HG03196 (cell line): ENCODE data around the gene TFR2.
"Not testable (repeated sequence)": the region's sequence is repeated elsewhere in the genome, so short reads cannot be mapped to it uniquely, and the experiment has no call there.

Source experiments
- ATAC-seq: cut with Tn5 transposase; IDR thresholded peaks from one replicate; pipeline ENCODE4 v1.9.1; 2021; ENCODE audit not compliant: unreplicated experiment

TFR2 gene

DNA sequence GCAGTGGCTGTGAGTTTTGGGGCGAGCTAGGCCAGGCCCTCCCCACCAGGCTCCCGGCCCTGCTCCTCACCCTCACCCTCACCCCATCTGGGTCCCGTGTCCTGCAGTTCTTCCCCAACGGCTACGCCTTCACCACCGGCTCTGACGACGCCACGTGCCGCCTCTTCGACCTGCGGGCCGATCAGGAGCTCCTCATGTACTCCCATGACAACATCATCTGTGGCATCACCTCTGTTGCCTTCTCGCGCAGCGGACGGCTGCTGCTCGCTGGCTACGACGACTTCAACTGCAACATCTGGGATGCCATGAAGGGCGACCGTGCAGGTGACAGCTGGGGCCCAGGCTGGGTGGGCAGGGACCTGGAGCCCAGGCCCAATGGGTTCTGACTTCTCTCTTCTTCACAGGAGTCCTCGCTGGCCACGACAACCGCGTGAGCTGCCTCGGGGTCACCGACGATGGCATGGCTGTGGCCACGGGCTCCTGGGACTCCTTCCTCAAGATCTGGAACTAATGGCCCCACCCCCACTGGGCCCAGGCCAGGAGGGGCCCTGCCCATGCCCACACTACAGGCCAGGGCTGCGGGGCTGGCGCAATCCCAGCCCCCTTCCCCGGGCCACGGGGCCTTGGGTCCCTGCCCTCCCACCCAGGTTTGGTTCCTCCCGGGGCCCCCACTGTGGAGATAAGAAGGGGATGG lies 37.1 kb upstream of the TFR2 start:
- ATAC-seq: no peak

DNA sequence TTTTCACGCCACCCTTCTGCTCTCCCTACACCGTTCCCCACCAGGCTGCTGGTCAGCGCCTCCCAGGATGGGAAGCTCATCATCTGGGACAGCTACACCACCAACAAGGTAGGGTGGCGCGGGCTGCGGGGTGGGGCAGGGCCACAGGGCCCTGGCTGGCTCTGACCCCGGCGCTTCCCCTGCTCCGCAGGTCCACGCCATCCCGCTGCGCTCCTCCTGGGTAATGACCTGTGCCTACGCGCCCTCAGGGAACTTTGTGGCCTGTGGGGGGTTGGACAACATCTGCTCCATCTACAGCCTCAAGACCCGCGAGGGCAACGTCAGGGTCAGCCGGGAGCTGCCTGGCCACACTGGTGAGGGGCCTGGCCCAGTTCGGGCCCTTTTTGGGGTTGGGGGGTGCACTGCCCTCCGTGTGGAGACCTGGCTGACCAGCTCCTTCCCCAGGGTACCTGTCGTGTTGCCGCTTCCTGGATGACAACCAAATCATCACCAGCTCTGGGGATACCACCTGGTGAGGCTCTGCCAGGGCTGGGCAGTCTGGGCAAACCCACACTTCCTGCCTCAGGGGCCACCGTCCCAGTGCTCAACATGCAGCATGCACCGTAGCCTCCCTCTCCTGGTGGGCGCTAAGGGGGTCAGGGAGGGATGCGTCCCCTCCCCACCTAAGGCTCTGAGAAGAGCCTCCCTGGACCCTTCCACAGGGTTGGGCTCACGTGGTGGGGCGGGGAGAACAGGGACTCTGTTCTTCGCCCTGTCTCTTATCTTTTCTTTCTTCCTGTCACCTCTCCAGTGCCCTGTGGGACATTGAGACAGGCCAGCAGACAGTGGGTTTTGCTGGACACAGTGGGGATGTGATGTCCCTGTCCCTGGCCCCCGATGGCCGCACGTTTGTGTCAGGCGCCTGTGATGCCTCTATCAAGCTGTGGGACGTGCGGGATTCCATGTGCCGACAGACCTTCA lies 36.2 kb upstream of the TFR2 start:
- no peak for ATAC-seq

DNA sequence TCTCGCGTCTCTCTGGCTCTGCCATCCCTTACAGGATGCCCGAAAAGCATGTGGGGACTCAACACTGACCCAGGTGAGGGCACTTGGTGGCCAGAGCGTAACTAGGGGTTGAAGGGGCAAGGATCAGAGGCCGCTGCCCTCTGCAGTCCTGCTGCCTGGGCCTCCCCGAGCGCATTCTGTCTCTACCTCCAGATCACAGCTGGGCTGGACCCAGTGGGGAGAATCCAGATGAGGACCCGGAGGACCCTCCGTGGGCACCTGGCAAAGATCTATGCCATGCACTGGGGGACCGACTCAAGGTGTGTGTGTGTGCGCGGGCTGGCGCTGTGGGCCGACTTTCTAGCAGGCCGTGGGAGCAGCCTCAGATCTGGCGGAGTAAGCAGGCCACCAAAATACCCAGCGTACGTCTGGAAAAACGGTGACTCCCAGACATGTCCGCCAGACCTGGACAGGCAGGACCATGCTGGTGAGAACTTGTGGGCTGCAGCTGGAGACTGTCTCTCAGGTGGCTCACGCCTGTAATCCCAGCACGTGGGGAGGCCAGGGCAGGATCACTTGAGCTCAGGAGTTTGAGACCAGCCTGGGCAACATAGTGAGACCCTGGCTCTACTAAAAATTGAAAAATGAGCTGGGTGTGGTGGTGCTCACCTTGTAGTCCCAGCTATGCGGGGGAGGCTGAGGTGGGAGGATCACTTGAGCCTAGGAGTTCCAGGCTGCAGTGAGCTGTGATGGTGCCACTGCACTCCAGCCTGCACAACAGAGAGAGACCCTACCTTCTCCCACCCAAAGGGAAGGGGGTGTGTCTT lies 35.4 kb upstream of the TFR2 start:
- no peak for ATAC-seq

DNA sequence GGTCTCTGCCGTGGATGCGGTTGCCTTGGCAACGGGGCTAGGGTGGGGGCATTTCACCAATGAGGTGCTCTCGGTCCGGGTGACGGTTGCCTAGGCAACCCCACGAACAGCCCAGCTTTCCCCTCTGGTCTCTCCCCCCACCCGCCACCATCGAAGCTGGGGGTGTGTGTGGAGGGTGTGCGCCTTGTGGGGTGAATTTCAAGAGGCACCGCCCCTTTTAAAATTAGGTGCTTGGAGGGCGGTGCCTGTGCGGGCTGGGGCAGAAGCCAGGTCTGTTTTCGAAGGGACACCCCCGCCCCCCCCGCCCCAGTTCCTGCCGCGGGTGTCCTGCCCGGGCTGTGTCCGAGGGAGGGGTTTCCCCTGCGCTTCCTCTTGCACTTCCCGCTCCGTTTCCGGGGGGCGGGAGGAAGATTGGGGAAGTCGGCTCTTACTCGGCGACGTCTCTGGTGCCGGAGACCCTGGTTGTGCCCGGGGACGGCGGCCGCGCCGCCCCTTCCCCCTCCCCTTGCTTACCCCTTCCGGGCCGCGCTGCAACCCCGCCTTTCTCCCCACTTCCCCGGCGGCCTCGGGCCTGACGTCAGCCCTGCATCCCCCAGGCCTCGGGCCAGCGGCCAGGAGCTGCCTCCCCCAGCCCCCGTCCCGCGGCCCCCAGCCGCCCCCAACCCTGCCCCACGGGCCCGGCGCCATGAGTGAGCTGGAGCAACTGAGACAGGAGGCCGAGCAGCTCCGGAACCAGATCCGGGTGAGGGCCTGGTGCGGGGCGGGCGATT lies 34.4 kb upstream of the TFR2 start:
- no peak for ATAC-seq

DNA sequence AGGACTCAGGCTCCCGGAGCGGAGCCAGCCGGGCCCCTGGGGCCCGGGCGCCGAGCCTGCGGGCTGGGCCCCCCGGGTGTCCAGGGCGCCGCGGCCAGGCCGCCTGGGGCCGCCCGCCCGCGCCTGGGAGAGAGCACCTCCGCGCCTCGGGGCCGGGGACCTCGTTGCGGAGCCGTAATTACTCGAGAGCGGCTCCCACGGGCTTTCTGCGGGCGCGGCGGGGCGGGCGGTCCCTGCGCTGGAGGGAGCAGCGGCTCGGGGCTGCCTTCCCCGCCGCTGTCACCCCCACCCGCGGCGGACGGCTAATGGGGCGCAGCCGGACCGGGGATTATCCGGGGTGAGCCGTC lies 33.7 kb upstream of the TFR2 start:
- ATAC-seq: no peak

DNA sequence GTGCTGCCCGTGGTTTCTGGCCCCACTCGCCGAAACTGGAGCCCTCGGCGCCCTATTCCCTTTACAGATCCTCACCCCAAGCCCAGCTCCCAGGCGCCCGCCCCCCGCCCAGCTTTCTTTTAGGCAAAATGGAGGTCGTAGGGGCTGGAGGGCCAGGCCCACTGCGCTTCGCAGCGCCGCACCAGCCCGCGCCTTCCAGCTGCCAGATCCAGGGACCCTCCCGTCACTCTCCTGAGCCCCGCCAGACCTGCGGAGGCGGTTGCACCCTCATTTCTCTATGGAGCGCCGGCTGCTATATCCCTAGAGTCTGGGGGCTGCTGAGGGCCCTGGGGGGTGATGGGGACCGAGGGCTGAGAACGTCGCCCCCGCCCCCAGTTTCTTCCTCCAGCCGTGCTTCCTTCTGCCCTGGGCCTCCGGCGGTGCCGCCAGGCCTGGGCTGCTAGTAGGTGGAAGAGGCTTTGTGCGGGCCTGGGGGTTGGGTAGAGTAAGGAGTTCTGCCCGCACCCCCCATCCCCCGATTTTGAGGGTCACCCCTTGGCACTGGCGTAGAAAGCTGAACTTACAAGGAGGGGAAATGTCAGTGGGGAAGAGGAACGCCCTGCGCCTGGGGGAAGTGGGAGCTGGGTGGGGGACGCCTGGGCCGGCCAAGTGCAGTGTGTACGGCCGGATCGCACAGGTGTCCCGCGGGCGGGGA lies 33.2 kb upstream of the TFR2 start:
- no peak for ATAC-seq

DNA sequence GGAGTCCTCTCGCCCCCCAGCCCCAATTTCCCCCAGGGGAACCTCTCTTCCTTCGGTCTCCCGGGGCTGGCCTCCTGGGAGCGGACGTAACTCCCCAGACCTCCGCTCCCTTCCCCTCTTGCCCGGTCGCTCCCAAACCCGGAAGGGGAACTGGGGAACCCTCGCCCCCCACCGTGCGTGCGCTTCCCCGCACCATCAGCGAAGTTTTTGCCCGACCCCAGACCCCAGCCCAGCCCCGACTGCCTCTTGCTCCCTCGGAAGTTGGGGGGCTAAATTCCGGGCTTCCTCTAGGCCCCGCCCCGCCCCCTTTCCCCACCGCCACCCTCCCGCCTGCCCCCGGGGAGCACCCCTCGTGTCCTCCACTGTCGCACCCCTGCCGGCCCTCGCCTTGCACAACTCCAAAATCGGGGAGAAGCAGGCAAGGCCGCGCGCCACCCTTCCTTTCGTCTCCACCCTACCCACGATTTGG lies 32.6 kb upstream of the TFR2 start:
- no peak for ATAC-seq

DNA sequence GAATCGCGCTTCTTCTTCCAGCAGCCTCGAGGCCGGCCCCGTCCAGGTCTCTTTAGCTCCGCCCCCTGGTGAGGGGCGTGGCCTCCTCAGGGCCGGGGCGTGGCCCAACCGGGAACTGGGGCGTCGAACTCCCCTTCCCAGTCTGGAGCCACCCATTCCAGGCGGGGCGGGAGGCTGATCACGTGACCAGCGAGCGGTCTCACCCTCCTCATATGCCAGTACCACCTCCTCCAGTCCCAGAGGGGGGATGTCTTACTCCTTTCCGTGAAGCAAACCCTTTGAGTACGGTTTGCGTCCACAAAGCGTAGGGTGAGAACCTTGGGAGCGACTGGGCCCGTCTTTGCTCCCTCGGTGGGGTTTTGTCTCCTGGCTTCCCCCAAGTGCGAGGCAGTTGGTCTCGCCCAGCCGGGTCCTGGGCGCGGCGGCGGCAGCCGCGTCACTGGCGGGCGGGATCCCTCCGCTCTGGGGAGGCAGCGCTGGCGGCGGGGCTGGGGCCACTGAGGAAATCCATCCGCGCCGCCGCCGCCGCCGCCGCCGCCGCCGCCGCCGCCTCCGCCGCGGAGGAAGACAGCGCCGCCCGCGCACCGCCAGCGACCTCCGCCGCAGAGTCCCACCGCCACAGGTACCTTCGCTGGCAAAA lies 32.1 kb upstream of the TFR2 start, which contains the start of gene GNB2:
TSS of gene GNB2 (plus strand) at position 439 of the 640 bp plus-strand sequence. CDS start 2,526 bp downstream, outside the sequence.
- ATAC-seq: peak; percentile 61

DNA sequence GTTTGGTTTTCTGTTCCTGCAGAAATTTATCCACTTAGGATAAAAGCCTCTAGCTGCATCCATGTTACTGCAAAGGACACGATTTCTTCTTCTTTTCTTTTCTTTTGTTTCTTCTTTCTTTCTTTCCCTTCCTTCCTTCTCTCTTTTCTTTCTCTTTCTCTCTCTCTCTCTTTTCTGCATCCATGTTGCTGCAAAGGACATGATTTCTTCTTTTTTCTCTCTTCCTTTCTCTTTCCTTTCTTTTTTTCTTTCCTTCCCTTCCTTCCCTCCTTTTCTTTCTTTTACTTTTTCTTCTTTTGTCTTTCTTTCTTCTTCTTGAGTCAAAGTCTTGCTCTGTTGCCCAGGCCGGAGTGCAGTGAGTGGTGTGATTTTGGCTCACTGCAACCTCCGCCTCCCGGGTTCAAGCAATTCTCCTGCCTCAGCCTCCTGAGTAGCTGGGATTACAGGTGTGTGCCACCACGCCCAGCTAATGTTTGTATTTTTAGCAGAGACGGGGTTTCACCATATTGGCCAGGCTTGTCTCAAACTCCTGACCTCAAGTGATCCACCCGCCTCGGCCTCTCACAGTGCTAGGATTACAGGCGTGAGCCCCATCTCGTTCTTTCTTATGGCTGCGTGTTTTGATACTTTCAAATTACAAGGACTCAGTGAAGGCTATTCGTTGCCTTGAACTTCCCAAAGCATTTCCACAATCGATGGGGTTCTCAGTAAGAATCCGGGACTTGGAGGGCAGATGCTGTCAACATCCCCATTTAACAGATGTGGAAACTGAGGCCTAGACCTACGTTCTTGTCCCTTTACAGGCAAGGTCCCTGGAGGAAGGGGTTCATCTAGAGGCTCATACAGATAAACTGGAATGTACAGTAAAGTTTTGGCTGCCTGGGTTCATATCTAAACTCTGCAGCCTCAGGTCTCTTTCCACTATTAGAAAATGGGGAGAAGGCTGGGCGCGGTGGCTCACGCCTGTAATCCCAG lies 30.3 kb upstream of the TFR2 start:
- ATAC-seq: no peak

DNA sequence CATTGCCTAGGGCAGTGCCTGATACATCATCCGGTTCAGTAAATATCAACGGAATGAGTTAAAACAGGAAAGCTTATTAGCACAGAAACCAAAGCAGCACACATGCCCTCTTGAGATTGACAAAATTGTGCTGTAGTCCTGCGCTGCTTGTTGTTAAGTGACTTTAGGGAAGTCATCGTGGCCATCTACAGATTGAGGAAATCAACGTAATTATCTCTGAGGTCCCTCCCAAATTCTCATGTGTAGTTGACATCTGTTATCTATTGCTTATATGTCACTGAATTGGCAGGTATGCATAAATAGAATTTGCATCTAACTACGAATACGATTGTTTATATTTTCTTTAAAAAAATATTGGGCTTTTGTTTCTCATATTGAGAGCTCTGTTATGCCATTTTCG lies 28.7 kb upstream of the TFR2 start:
- no peak for ATAC-seq

DNA sequence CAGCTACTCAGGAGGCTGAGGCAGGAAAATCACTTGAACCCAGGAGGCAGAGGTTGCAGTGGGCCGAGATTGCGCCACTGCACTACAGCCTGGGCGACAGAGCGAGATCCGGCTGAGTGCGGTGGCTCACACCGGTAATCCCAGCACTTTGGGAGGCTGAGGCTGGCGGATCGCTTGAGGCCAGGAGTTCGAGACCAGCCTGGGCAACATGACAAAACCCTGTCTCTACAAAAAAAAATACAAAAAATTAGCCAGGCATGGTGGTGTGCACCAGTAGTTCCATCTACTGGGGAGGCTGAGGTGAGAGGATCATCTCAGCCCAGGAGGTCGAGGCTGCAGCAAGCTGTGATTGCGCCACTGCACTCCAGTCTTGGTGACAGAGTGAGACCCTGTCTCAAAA lies 27.8 kb upstream of the TFR2 start:
- not testable (repeated sequence) for ATAC-seq

DNA sequence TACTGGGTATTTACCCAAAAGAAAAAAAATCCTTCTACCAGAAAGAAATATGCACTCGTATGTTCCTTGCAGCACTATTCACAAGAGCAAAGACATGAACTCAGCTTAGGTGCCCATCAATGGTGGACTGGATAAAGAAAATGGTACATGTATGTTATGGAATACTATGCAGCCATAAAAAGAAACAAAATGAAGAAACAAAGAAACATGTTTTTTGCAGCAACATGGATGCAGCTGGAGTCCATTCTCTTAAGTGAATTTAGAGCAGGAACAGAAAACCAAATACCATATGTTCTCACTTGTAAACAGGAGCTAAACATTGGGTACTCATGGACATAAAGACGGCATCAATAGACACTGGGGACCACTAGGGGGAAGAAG lies 26.7 kb upstream of the TFR2 start:
- ATAC-seq: no peak

DNA sequence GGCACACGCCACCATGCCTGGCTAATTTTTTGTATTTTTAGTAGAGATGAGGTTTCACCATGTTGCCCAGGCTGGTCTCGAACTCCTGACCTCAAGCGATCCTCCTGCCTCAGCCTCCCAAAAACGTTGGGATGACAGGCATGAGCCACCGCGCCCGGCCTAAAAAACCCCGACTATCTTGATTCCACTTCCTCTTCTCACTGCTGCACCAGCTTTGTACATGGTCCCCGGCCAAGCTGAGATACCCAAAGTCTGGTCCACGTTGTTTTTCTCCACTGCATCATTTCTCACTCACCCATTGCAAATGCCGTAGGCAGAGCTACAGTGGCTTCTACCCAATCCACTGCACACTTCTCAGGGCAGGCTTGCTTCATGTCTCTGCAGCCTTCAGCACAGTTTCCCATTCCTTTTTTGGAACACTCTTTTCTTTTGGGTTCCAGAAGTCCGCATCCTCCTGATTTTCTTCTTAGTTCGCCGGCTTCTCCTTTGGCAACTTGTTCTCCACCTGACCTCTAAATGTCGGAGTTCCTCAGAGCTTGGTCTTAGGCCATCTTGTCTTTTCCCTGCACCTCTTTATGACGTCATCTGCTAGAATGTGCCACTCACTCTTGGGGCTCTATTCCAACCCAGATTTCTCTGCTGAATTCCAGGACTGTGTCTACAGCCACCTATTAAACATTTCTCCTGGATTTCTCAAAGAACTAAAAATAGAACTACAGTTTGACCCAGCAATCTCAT lies 26.1 kb upstream of the TFR2 start:
- no peak for ATAC-seq

DNA sequence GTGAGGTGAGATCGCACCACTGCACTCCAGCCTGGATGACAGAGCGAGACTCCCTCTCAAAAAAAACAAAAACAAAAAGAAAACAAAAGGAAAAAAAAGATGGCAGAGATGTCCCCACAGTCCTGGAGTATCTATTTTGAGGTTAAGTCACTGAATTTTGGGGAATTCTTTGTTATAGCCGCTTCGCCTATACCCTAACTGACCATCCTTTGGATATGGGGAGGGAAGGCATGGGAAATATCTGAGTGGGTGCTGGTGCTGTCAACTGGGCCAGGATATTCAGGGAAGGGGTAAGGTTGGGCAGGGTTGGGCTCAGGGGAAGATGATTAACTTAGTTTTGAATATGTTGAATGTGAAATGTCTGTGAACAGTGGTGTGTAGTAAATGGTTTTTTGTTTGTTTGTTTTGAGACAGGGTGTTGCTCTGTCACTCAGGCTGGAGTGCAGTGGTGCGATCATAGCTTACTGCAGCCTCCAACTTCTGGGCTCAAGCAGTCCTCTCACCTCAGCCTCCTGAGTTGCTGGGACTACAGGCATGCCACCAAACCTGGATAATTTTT lies 23.9 kb upstream of the TFR2 start:
- no peak for ATAC-seq

DNA sequence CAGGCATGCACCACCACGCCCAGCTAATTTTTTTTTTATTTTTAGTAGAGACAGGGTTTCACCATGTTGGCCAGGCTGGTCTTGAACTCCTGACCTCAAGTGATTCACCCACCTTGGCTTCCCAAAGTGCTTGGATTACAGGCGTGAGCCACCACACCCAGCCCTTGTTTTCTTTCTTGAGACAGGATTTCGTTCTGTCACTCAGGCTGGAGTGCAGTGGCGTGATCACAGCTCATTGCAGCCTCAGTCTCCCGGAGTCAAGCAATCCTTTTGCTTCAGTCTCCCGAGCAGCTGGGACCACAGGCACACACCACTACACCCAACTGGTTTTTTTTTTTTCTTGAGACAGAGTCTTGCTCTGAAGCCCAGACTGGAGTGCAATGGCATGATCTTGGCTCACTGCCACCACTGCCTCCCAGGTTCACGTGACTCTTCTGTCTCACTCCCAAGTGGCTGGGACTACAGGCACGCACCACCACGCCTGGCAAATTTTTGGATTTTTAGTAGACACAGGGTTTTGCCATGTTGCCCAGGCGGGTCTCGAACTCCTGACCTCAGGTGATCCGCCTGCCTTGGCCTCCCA lies 20.9 kb upstream of the TFR2 start:
- not testable (repeated sequence) for ATAC-seq

DNA sequence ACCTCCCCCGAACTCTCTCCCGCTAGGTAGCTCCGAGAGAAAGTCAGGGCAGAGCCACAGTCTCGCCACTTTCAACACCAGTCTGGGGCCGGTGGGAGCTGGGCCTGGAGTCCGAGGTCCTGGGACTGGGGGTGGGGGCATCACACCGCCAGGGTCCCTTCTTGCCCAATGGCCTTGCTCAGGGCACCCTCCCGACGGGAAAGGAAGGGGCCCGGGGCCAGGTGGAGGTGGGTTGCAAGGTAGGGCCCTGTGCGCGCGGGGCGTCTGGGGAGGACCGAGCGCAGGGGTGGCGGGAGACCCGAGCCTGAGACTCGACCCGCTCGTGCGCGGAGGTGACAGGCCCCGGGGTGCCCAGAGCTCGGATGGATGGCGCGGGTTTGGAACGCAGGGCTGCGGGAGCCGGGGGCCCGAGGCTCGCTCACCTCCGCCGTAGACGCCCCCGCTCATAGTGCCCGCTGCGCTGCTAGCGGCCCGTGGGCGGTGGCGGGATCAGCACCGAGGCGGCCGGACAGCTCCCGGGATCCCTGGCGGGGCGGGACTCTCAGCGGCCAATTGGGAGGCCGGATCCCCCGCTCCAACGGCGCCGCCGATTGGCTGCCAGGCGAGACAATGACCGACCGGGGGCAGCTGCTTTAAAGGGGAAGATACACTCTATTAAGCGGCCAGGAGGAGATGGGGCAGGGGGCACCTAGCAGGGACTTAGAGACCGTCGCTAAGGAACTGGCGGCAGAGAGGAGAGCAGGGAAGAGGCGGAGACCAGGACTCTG lies 14.7 kb upstream of the TFR2 start, which contains the start of gene ACTL6B:
TSS of gene ACTL6B (minus strand) at position 541 of the 767 bp plus-strand sequence. CDS start at position 447, 94 bp downstream.
- no peak for ATAC-seq
